Activated CD4-positive, alpha-beta T cell treated with anti-CD3 and anti-CD28 coated beads, Interleukin-2, amount 10 ng/mL, durations not matched to agents 7 days and 5 days (primary cell): ENCODE results near the gene FYN. TPM values are rescaled to one million over a fixed set of nuclear protein-coding genes. Genes with fewer than 3 reads are reported as not detected.

Experiments used
- CTCF ChIA-PET: fragments of 350-600 bp; sonication (Branson Sonifier 250); formaldehyde crosslinking; loops from one replicate; lab custom pipeline; 2021; ENCODE audit warnings: antibody characterized with exemption; lab: Charles Lee
- POLR2A ChIA-PET: fragments of 350-600 bp; sonication (Branson Sonifier 250); formaldehyde crosslinking; loops from one replicate; lab custom pipeline; 2021; ENCODE audit warnings: antibody characterized with exemption; lab: Charles Lee
- DNase-seq: peaks from one replicate; pipeline ENCODE4 v3.0.0-alpha.2; 2020
- H3K27ac Mint-ChIP-seq: one replicate; pipeline ENCODE4 v1.8.0; 2021; ENCODE audit warnings: mild to moderate bottlenecking, moderate library complexity, mixed read lengths
- H3K27me3 Mint-ChIP-seq: one replicate; pipeline ENCODE4 v1.8.0; 2021; ENCODE audit warnings: mixed read lengths
- H3K36me3 Mint-ChIP-seq: one replicate; pipeline ENCODE4 v1.8.0; 2021; ENCODE audit warnings: low read depth, mixed read lengths
- H3K4me1 Mint-ChIP-seq: one replicate; pipeline ENCODE4 v1.8.0; 2021; ENCODE audit warnings: mixed read lengths
- H3K4me3 Mint-ChIP-seq: one replicate; pipeline ENCODE4 v1.8.0; 2021; ENCODE audit warnings: mild to moderate bottlenecking, moderate library complexity, mixed read lengths
- H3K9me3 Mint-ChIP-seq: one replicate; pipeline ENCODE4 v1.8.0; 2021; ENCODE audit warnings: mixed read lengths
- total RNA-seq, 2 experiments: library from RNA; stranded (reverse); gene quantifications; one replicate each; pipeline ENCODE4 v1.2.3, GENCODE V29; 2021

The FYN gene
- total RNA-seq, 2 experiments from 2014 or later: 179 to 225 TPM

GRCh38 chr6:111633822-111634221 lies 239.4 kb downstream of the FYN start:
- ChIA-PET POLR2A (no interaction called here), CTCF (interaction anchor here (1.8 kb wide), 1 partner anchor 20 kb away, joined by 4 read pairs; no protein-coding TSS in a partner anchor)
- DNase-seq: no peak
- H3K36me3 Mint-ChIP-seq: no peaks in the 10 kb centered on the region
- H3K4me1 Mint-ChIP-seq: no peaks in the 10 kb centered on the region
- no peak overlapping the region for H3K27ac Mint-ChIP-seq
- H3K4me3 Mint-ChIP-seq: no peak overlapping the region
- peaks cover 4% of the 10 kb centered on the region for H3K9me3 Mint-ChIP-seq
- H3K27me3 Mint-ChIP-seq: no peaks in the 10 kb centered on the region

- Mint-ChIP-seq H3K4me1 (no peaks in the 10 kb centered on the region), H3K36me3 (no peaks in the 10 kb centered on the region), H3K27me3 (no peaks in the 10 kb centered on the region), H3K9me3 (peaks cover 7% of the 10 kb centered on the region), H3K27ac (no peak overlapping the region), H3K4me3 (no peak overlapping the region)
- no peak for DNase-seq
- ChIA-PET POLR2A (no interaction called here), CTCF (interaction anchor here (1.8 kb wide), 1 partner anchor 19 kb away, joined by 4 read pairs; no protein-coding TSS in a partner anchor)
These were observed 240.6 kb downstream of the FYN start for GRCh38 chr6:111632468-111633247.

- ChIA-PET CTCF (interaction anchor here (1.8 kb wide), 1 partner anchor 18 kb away, joined by 4 read pairs; no protein-coding TSS in a partner anchor), POLR2A (no interaction called here)
- no peak overlapping the region for H3K27ac Mint-ChIP-seq
- H3K4me3 Mint-ChIP-seq: no peak overlapping the region
- DNase-seq: no peak
- H3K27me3 Mint-ChIP-seq: no peaks in the 10 kb centered on the region
- no peaks in the 10 kb centered on the region for H3K36me3 Mint-ChIP-seq
- no peaks in the 10 kb centered on the region for H3K4me1 Mint-ChIP-seq
- H3K9me3 Mint-ChIP-seq: peaks cover 4% of the 10 kb centered on the region
These were observed 241.3 kb downstream of the FYN start for GRCh38 chr6:111631903-111632460.

GRCh38 chr6:111631018-111631417 lies 242.2 kb downstream of the FYN start:
- Mint-ChIP-seq H3K27ac (no peak overlapping the region), H3K4me1 (no peaks in the 10 kb centered on the region), H3K27me3 (no peaks in the 10 kb centered on the region), H3K36me3 (no peaks in the 10 kb centered on the region), H3K9me3 (peaks cover 3% of the 10 kb centered on the region), H3K4me3 (no peak overlapping the region)
- ChIA-PET POLR2A (no interaction called here), CTCF (interaction anchor here (1.0 to 2.6 kb wide), 4 partner anchors 12 to 372 kb away, joined by 3 to 7 read pairs (median 4); partner anchors contain the start of gene TRAF3IP2)
- no peak for DNase-seq

DNA sequence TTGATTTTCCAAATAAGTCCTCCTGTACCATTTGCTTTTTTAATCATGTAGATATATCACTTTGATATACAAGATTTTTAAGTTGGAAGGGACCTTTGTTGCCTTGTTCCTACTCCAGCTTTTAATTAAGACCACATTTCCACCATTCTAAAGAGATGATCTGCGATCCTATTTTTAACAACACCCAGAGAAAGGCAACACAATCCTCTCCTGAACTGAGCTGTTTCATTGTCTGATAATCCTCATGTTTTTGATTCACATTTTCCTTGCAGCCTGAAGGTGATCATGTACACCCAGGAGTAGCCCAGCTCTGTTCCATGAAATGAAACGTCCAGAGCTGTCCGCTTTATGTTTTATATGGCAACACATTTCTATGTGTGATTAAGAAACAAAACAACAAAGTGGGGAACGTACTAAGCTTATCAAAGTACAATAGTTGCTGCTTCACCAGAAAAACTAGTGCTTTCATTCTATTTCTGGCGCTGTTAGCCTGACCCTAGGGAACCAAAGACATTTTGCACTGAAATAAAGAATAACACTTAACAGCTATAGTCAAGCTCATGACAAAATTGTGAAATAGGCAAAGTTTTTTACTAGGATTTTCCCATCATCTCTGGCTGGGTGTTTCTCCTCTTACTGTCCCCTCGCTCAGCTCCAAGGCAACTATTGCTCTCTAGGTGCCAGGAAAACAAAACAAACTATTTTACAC lies 245.0 kb downstream of the FYN start:
- ChIA-PET POLR2A (no interaction called here), CTCF (interaction anchor here (2.6 kb wide), 1 partner anchor 21 kb away, joined by 7 read pairs; no protein-coding TSS in a partner anchor)
- H3K36me3 Mint-ChIP-seq: no peaks in the 10 kb centered on the region

DNA sequence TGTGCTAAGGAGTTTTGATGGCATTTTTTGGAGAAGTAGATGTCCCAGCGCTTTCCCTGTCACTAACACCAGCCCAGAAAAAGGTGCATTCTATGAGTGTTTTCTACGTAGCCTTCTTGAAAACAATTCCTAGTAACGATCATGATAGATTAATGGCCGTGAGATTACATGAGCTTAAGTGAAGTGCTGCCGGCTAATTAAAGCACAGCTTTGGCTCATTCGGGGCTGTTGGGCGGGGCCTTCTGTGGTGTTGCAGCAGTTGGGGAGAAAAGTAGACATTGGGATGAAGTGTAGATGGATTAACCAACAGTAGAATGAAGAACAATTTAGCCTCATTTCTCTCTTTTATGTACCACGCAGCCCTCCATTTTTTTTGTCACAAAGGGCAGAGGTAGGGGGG lies 246.8 kb downstream of the FYN start:
- H3K27me3 Mint-ChIP-seq: no peaks in the 10 kb centered on the region
- H3K9me3 Mint-ChIP-seq: peaks cover 3% of the 10 kb centered on the region
- no peaks in the 10 kb centered on the region for H3K4me1 Mint-ChIP-seq
- H3K36me3 Mint-ChIP-seq: no peaks in the 10 kb centered on the region
- no peak for DNase-seq
- no peak overlapping the region for H3K27ac Mint-ChIP-seq
- ChIA-PET CTCF (interaction anchor here (1.3 kb wide), 1 partner anchor 12 kb away, joined by 6 read pairs; no protein-coding TSS in a partner anchor), POLR2A (no interaction called here)
- H3K4me3 Mint-ChIP-seq: no peak overlapping the region

More for the DNA sequence above, 245.0 kb downstream of the FYN start:
- no peak for DNase-seq
- peaks cover 3% of the 10 kb centered on the region for H3K9me3 Mint-ChIP-seq
- no peaks in the 10 kb centered on the region for H3K27me3 Mint-ChIP-seq
- no peaks in the 10 kb centered on the region for H3K4me1 Mint-ChIP-seq
- H3K4me3 Mint-ChIP-seq: no peak overlapping the region
- no peak overlapping the region for H3K27ac Mint-ChIP-seq

DNA sequence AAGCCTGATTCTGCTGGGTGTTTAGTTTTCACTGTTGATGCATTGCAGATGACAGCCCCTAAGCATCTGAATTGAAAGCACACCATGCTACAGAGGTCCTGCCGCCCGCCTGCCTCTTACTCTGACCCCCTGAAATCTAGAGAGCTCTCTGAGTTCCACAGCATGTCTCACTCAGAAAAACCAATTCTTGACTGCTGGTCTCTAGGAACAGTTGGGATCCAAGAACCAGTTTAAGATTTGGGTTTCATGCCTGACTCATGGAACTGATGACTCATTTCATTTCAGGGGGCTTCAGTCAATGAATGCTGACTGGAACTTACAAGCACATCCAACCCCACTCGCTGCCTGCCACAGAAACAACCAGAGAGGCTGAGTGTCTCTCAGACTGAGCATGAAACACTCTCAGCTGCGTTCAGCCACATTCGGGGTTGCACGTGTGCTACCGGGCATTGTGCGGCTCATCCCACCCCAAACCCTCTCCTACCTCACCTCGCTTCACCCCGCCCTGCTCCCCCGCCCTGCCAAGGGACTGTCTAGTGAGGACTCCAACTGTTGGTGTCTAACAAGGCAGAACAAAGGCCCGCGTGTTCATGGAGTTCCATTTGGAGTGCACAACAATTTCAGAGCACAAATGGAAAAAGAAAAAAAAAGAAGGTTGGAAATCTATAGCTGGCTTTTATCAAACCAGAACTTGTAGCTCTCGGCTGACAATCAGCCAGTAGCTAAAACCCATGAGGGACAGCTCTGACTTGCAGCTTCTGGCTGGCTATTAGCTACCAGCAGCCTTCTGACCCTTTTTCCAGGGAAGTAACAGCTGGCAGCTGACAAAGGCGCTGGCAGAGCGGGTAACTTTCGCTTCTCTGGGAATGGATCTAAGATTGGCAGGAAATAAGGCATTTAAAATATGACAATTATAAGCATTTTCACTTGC lies 247.5 kb downstream of the FYN start:
- POLR2A ChIA-PET: no interaction called here
- H3K9me3 Mint-ChIP-seq: peaks cover 3% of the 10 kb centered on the region
- H3K4me3 Mint-ChIP-seq: no peak overlapping the region
- no peak for DNase-seq
- CTCF ChIA-PET: interaction anchor here (1.3 kb wide), 1 partner anchor 11 kb away, joined by 6 read pairs; no protein-coding TSS in a partner anchor
- no peaks in the 10 kb centered on the region for H3K36me3 Mint-ChIP-seq
- no peaks in the 10 kb centered on the region for H3K4me1 Mint-ChIP-seq
- H3K27me3 Mint-ChIP-seq: no peaks in the 10 kb centered on the region
- H3K27ac Mint-ChIP-seq: no peak overlapping the region

DNA sequence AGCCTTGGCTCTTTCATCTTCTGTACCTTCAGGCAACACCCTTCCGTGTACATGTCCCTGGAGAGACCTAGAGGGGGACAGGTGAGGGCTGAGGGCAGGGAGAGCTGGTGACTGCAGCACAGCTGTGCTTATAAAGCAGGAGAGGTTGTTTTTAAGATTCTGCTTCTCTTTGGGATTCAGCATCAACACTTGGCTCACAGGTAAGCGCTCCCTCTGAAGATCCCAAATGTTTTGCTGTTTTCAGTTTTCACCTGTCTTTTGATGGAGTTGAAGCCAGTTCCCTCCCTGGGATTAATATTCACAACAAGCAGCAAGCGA lies 248.2 kb downstream of the FYN start:
- H3K4me1 Mint-ChIP-seq: no peaks in the 10 kb centered on the region
- ChIA-PET CTCF (interaction anchor here (1.3 kb wide), 1 partner anchor 11 kb away, joined by 6 read pairs; no protein-coding TSS in a partner anchor), POLR2A (no interaction called here)
- H3K27me3 Mint-ChIP-seq: no peaks in the 10 kb centered on the region
- H3K4me3 Mint-ChIP-seq: no peak overlapping the region
- DNase-seq: no peak
- H3K36me3 Mint-ChIP-seq: no peaks in the 10 kb centered on the region
- H3K9me3 Mint-ChIP-seq: peaks cover 3% of the 10 kb centered on the region
- H3K27ac Mint-ChIP-seq: no peak overlapping the region

GRCh38 chr6:111624401-111625098 lies 248.7 kb downstream of the FYN start:
- Mint-ChIP-seq H3K27ac (no peak overlapping the region), H3K4me1 (no peaks in the 10 kb centered on the region), H3K27me3 (no peaks in the 10 kb centered on the region), H3K9me3 (peaks cover 3% of the 10 kb centered on the region), H3K4me3 (no peak overlapping the region), H3K36me3 (no peaks in the 10 kb centered on the region)
- ChIA-PET CTCF (no interaction called here), POLR2A (no interaction called here)
- no peak for DNase-seq

DNA sequence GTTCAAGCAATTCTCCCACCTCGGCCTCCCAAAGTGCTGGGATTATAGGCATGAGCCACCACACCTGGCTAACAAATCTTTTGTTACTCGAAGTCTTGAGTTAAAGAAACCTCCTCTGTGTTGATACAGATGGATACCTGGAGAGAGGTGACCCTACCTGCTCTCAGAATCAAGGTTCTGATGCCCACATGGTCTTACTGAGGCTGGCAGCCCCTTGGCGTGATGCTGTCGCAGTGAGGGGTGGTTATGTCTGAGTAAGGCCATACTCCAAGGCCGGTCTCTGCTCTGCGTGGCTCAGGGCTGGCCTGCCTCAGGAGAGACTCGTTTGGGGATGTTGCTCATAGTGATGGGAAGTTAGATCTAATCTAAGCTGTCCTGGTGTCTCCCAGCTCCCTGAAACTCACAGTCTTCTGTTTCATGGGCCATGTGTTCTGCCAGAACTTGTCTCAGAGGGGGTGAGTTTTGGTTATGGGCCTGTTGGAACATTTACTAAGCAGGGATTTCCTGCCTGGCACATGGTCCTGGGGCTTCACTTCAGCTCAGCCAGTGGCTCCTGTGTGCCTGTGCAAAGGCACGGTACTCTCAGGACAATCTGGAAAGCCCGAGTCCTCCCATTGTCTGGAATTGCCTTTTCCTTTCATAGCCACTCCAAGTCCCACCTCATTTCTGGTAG lies 250.1 kb downstream of the FYN start:
- ChIA-PET POLR2A (no interaction called here), CTCF (no interaction called here)
- no peaks in the 10 kb centered on the region for H3K36me3 Mint-ChIP-seq
- no peak for DNase-seq
- no peaks in the 10 kb centered on the region for H3K27me3 Mint-ChIP-seq
- no peak overlapping the region for H3K27ac Mint-ChIP-seq
- no peak overlapping the region for H3K4me3 Mint-ChIP-seq
- no peaks in the 10 kb centered on the region for H3K4me1 Mint-ChIP-seq
- no peaks in the 10 kb centered on the region for H3K9me3 Mint-ChIP-seq

GRCh38 chr6:111620169-111620568 lies 253.1 kb downstream of the FYN start:
- ChIA-PET POLR2A (no interaction called here), CTCF (interaction anchor here (0.7 to 1.2 kb wide), 2 partner anchors 12 to 15 kb away, joined by 3 read pairs; partner anchors contain the start of gene TRAF3IP2)
- H3K27ac Mint-ChIP-seq: no peak overlapping the region
- no peak for DNase-seq
- H3K9me3 Mint-ChIP-seq: no peaks in the 10 kb centered on the region
- peaks cover 5% of the 10 kb centered on the region for H3K4me1 Mint-ChIP-seq
- H3K36me3 Mint-ChIP-seq: no peaks in the 10 kb centered on the region
- H3K4me3 Mint-ChIP-seq: no peak overlapping the region
- H3K27me3 Mint-ChIP-seq: peaks cover 4% of the 10 kb centered on the region
